Measurements from ENCODE around the gene LY6G6F. TPM values are rescaled to one million over a fixed set of nuclear protein-coding genes. Genes with fewer than 3 reads are reported as not detected.

Gene LY6G6F
- total and polyA plus RNA-seq, 2 of the 13 experiments (the other 11 are each of a cell fraction or from before 2014, with no cell fraction given): not detected

DNA sequence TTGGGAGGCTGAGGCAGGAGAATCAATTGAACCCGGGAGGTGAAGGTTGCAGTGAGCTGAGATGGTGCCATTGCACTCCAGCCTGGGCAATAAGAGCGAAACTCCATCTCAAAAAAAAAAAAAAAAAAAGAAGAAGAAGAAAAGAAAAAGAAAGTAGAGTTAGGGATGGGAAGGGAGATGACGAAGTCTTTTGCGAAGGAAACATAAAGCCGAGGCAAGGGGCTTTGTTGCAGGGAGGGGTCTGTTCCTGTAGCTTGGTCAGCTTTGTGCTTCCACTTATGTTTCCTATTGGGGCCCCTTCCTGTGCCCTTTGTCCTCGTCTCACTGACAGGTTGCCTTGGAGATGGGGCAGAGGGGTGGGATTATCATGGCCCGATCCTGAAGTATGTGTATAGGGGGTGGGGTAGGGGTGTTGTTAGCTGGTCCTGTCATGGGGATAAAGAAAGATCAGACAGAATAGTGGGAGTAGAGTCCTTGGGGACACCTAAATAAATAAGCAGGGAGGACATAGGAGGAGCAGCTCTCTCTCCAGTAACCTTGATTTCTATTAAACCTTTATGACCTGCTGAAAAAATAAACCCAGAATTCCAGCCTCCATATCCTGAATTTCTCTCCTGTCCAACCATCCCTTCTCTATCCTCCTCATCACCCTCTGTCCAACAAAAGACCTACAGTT is 30.8 kb downstream of the LY6G6F start (continued):
- TF ChIP-seq ARHGAP35 (CRISPR knock-in tag; IDR thresholded peaks at IDR 0.05; ENCODE audit: borderline replicate concordance): no peak
- no peak for TF ChIP-seq ZNF251 (CRISPR knock-in tag; IDR thresholded peaks at IDR 0.05)
- TF ChIP-seq XRCC5 (optimal IDR thresholded peaks at IDR 0.05; ENCODE audit: low read length): no peak
- TF ChIP-seq DPF2 (CRISPR knock-in tag; IDR thresholded peaks at IDR 0.05; ENCODE audit: borderline replicate concordance, low read depth): no peak
- TF ChIP-seq MBNL3 (CRISPR knock-in tag; conservative IDR thresholded peaks at IDR 0.05): no peak
- TF ChIP-seq, protein P1, sequence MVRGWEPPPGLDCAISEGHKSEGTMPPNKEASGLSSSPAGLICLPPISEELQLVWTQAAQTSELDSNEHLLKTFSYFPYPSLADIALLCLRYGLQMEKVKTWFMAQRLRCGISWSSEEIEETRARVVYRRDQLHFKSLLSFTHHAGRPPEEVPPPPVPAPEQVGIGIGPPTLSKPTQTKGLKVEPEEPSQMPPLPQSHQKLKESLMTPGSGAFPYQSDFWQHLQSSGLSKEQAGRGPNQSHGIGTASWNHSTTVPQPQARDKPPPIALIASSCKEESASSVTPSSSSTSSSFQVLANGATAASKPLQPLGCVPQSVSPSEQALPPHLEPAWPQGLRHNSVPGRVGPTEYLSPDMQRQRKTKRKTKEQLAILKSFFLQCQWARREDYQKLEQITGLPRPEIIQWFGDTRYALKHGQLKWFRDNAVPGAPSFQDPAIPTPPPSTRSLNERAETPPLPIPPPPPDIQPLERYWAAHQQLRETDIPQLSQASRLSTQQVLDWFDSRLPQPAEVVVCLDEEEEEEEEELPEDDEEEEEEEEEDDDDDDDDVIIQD (CRISPR knock-in tag; IDR thresholded peaks at IDR 0.05; ENCODE audit: low read depth): no peak
- TF ChIP-seq KDM5A (IDR thresholded peaks at IDR 0.05; ENCODE audit: borderline replicate concordance, low read length): no peak
- peak; percentile 67 for TF ChIP-seq ZNF121 (CRISPR knock-in tag; IDR thresholded peaks at IDR 0.05)
- 0 out of 2 replicates have a peak, but pooled peaks have one; percentile 46 for TF ChIP-seq ZNF644 (CRISPR knock-in tag; IDR thresholded peaks at IDR 0.05; ENCODE audit: low read depth)
- TF ChIP-seq, protein P2, sequence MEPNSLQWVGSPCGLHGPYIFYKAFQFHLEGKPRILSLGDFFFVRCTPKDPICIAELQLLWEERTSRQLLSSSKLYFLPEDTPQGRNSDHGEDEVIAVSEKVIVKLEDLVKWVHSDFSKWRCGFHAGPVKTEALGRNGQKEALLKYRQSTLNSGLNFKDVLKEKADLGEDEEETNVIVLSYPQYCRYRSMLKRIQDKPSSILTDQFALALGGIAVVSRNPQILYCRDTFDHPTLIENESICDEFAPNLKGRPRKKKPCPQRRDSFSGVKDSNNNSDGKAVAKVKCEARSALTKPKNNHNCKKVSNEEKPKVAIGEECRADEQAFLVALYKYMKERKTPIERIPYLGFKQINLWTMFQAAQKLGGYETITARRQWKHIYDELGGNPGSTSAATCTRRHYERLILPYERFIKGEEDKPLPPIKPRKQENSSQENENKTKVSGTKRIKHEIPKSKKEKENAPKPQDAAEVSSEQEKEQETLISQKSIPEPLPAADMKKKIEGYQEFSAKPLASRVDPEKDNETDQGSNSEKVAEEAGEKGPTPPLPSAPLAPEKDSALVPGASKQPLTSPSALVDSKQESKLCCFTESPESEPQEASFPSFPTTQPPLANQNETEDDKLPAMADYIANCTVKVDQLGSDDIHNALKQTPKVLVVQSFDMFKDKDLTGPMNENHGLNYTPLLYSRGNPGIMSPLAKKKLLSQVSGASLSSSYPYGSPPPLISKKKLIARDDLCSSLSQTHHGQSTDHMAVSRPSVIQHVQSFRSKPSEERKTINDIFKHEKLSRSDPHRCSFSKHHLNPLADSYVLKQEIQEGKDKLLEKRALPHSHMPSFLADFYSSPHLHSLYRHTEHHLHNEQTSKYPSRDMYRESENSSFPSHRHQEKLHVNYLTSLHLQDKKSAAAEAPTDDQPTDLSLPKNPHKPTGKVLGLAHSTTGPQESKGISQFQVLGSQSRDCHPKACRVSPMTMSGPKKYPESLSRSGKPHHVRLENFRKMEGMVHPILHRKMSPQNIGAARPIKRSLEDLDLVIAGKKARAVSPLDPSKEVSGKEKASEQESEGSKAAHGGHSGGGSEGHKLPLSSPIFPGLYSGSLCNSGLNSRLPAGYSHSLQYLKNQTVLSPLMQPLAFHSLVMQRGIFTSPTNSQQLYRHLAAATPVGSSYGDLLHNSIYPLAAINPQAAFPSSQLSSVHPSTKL (CRISPR knock-in tag; IDR thresholded peaks at IDR 0.05): peak; percentile 53
- no peak for TF ChIP-seq PAF1 (CRISPR knock-in tag; IDR thresholded peaks at IDR 0.05)
- no peak for TF ChIP-seq THAP9 (CRISPR knock-in tag; IDR thresholded peaks at IDR 0.05; ENCODE audit: borderline replicate concordance)
- no peak for TF ChIP-seq ZNF619 (CRISPR knock-in tag; IDR thresholded peaks at IDR 0.05)
- TF ChIP-seq YEATS2 (CRISPR knock-in tag; IDR thresholded peaks at IDR 0.05; ENCODE audit: borderline replicate concordance): peak; percentile 9; the same call in 1 of the 2 replicates
- no peak for TF ChIP-seq ZNF33A (CRISPR knock-in tag; IDR thresholded peaks at IDR 0.05; ENCODE audit: borderline replicate concordance)
- no peak for TF ChIP-seq SMARCC2 (IDR thresholded peaks at IDR 0.05)
- TF ChIP-seq FUBP1 (CRISPR knock-in tag; IDR thresholded peaks at IDR 0.05; ENCODE audit: borderline replicate concordance): no peak
- TF ChIP-seq ZEB1 (IDR thresholded peaks at IDR 0.05; ENCODE audit: insufficient replicate concordance, low read depth): no peak
- no peak; the same call in 1 of the 2 replicates for TF ChIP-seq ZNF703 (CRISPR knock-in tag; IDR thresholded peaks at IDR 0.05; ENCODE audit: borderline replicate concordance)
- no peak for TF ChIP-seq JUN (CRISPR knock-in tag; IDR thresholded peaks at IDR 0.05)
